H1 (cell line): Measurements from ENCODE around the gene ADAM22. TPM values are rescaled to one million over a fixed set of nuclear protein-coding genes. Genes with fewer than 3 reads are reported as not detected.

Source experiments
- CTCF ChIA-PET: fragments of 300-600 bp; sonication (Branson Sonifier 250); formaldehyde crosslinking; loops from one replicate; lab custom pipeline; 2021; ENCODE audit not compliant: partially characterized antibody; lab: Charles Lee
- POLR2A ChIA-PET: fragments of 300-600 bp; sonication (Branson Sonifier 250); formaldehyde crosslinking; loops from one replicate; lab custom pipeline; 2021; ENCODE audit warnings: inconsistent platforms; ENCODE audit not compliant: partially characterized antibody; lab: Charles Lee
- DNase-seq, 2 experiments: peaks; one replicate each; pipeline versions ENCODE4 v3.0.0 to v3.0.0-alpha.2; 2010 to 2022; ENCODE audit warnings: low spot score in 2 of 2, low read depth in 1 of 2, mixed read lengths in 1 of 2
- FAIRE-seq: peaks from 2 replicates; lab custom pipeline; 2011; peaks lifted over from hg19 to GRCh38; lab: Jason Lieb, UNC
- H2AFZ ChIP-seq: 2 replicates; pipeline ENCODE4 v1.8.1; 2012; ENCODE audit warnings: low read length, inconsistent platforms
- H2AK5ac ChIP-seq: 2 replicates; pipeline ENCODE4 v1.6.1; 2013; ENCODE audit warnings: low read depth, low read length
- H2BK120ac ChIP-seq: replicated peaks from 2 replicates; pipeline ENCODE3; 2013; ENCODE audit warnings: low read depth, low read length, inconsistent platforms
- H2BK12ac ChIP-seq: 2 replicates; pipeline ENCODE4 v1.6.1; 2013; ENCODE audit warnings: low read depth, low read length
- H2BK15ac ChIP-seq: 2 replicates; pipeline ENCODE4 v1.6.1; 2013; ENCODE audit warnings: low read length
- H2BK20ac ChIP-seq: 2 replicates; pipeline ENCODE4 v1.6.1; 2013; ENCODE audit warnings: low read length
- H2BK5ac ChIP-seq: 2 replicates; pipeline ENCODE4 v1.6.1; 2013; ENCODE audit warnings: low read depth, low read length
- H3K14ac ChIP-seq: 2 replicates; pipeline ENCODE4 v1.6.1; 2013; ENCODE audit warnings: inconsistent platforms; ENCODE audit not compliant: insufficient read length
- H3K18ac ChIP-seq: 2 replicates; pipeline ENCODE4 v1.6.1; 2013; ENCODE audit warnings: low read length; ENCODE audit errors: extremely low read depth
- H3K23ac ChIP-seq: 2 replicates; pipeline ENCODE4 v1.6.1; 2013; ENCODE audit warnings: inconsistent platforms; ENCODE audit not compliant: insufficient read length
- H3K23me2 ChIP-seq: 2 replicates; pipeline ENCODE4 v1.6.1; 2013; ENCODE audit warnings: low read depth, low read length
- H3K27ac ChIP-seq: 2 replicates; pipeline ENCODE4 v1.6.1; 2011; ENCODE audit warnings: low read depth, low read length, inconsistent platforms
- H3K27me3 ChIP-seq, 4 experiments: replicated peaks in 1 of 4; 1 replicate in 1 of 4; 2 replicates in 3 of 4; pipeline versions ENCODE4 v1.6.1 to v1.8.1; 2011 to 2013; ENCODE audit warnings: low read length in 3 of 4, mild to moderate bottlenecking in 3 of 4, inconsistent platforms in 2 of 4, mixed read lengths in 2 of 4, moderate library complexity in 1 of 4; ENCODE audit not compliant: control insufficient read depth in 3 of 4, insufficient read depth in 3 of 4; ENCODE audit errors: extremely low read depth in 1 of 4
- H3K36me3 ChIP-seq, 4 experiments: 2 replicates each; pipeline versions ENCODE4 v1.6.1 to v1.8.1; 2011 to 2013; ENCODE audit warnings: mild to moderate bottlenecking in 4 of 4, low read length in 3 of 4, moderate library complexity in 2 of 4, control low read depth in 1 of 4, inconsistent platforms in 1 of 4; ENCODE audit not compliant: insufficient read depth in 4 of 4, control insufficient read depth in 2 of 4
- H3K4ac ChIP-seq: replicated peaks from 2 replicates; pipeline ENCODE3; 2013; ENCODE audit warnings: low read length, low read depth, mixed read lengths, inconsistent platforms; ENCODE audit not compliant: insufficient read length
- H3K4me1 ChIP-seq, 4 experiments: replicated peaks in 1 of 4; 1 replicate in 1 of 4; 2 replicates in 3 of 4; pipeline versions ENCODE4 v1.6.1 to v1.8.1; 2011 to 2013; ENCODE audit warnings: low read length in 3 of 4, inconsistent platforms in 2 of 4, mixed read lengths in 1 of 4; ENCODE audit not compliant: insufficient read depth in 4 of 4, control insufficient read depth in 3 of 4
- H3K4me2 ChIP-seq, 2 experiments: 2 replicates each; pipeline versions ENCODE4 v1.6.1 to v1.8.1; 2011 to 2013; ENCODE audit warnings: low read depth in 2 of 2, low read length in 2 of 2, control low read depth in 1 of 2, inconsistent platforms in 1 of 2, mild to moderate bottlenecking in 1 of 2; ENCODE audit not compliant: insufficient read depth in 1 of 2
- H3K4me3 ChIP-seq, 4 experiments: fragments of 200-600, 300-600 bp in 1 of 4; sonication (generic), shearing (Covaris generic), sonication (Bioruptor Twin) in 1 of 4; 2 replicates each; pipeline versions ENCODE4 v1.5.1 to v1.8.1; 2011 to 2016; ENCODE audit warnings: low read length in 4 of 4, low read depth in 3 of 4, control low read depth in 2 of 4, inconsistent platforms in 2 of 4, mild to moderate bottlenecking in 2 of 4, mixed read lengths in 1 of 4, moderate library complexity in 1 of 4; ENCODE audit not compliant: insufficient read depth in 2 of 4; ENCODE audit errors: extremely low read depth in 1 of 4
- H3K56ac ChIP-seq: replicated peaks from 2 replicates; pipeline ENCODE3; 2013; ENCODE audit warnings: low read depth, mild to moderate bottlenecking, mixed read lengths, low read length, inconsistent platforms; ENCODE audit not compliant: insufficient read length
- H3K79me1 ChIP-seq: 2 replicates; pipeline ENCODE4 v1.6.1; 2013; ENCODE audit warnings: low read depth, low read length, control low read depth
- H3K79me2 ChIP-seq, 2 experiments: 2 replicates each; pipeline versions ENCODE4 v1.6.1 to v1.8.1; 2012 to 2013; ENCODE audit warnings: low read length in 2 of 2, mild to moderate bottlenecking in 2 of 2, inconsistent platforms in 1 of 2; ENCODE audit not compliant: insufficient read depth in 2 of 2, control insufficient read depth in 1 of 2
- H3K9ac ChIP-seq, 4 experiments: replicated peaks in 1 of 4; 1 replicate in 1 of 4; 2 replicates in 3 of 4; pipeline versions ENCODE4 v1.6.1 to v1.8.1; 2011 to 2013; ENCODE audit warnings: low read depth in 3 of 4, low read length in 3 of 4, control low read depth in 2 of 4, mild to moderate bottlenecking in 2 of 4, moderate library complexity in 2 of 4, inconsistent platforms in 1 of 4; ENCODE audit errors: extremely low read depth in 1 of 4
- H3K9me3 ChIP-seq, 2 experiments: 2 replicates each; pipeline versions ENCODE4 v1.6.1 to v1.8.1; 2012 to 2013; ENCODE audit warnings: mild to moderate bottlenecking in 2 of 2, moderate library complexity in 2 of 2, control low read depth in 1 of 2, inconsistent platforms in 1 of 2, low read depth in 1 of 2, low read length in 1 of 2, mixed read lengths in 1 of 2; ENCODE audit not compliant: insufficient read depth in 2 of 2
- H4K20me1 ChIP-seq, 2 experiments: replicated peaks in 1 of 2; 2 replicates each; pipeline versions ENCODE3 to v1.8.1; 2011 to 2013; ENCODE audit warnings: inconsistent platforms in 2 of 2, low read length in 2 of 2, mild to moderate bottlenecking in 1 of 2; ENCODE audit not compliant: insufficient read depth in 2 of 2, control insufficient read depth in 1 of 2
- H4K5ac ChIP-seq: 2 replicates; pipeline ENCODE4 v1.6.1; 2013; ENCODE audit warnings: low read length, low read depth, mixed read lengths, inconsistent platforms; ENCODE audit not compliant: insufficient read length
- H4K8ac ChIP-seq: 2 replicates; pipeline ENCODE4 v1.8.0; 2013; ENCODE audit warnings: mild to moderate bottlenecking, moderate library complexity, low read length, inconsistent platforms; ENCODE audit not compliant: insufficient read depth; ENCODE audit errors: extremely low read depth
- H4K91ac ChIP-seq: replicated peaks from 2 replicates; pipeline ENCODE3; 2013; ENCODE audit warnings: low read length, mixed read lengths, inconsistent platforms; ENCODE audit not compliant: insufficient read length
- BRCA1 ChIP-seq: IDR thresholded peaks from 2 replicates; pipeline ENCODE4 v1.6.1; 2012; ENCODE audit warnings: low read depth, low read length, improper control_type of control experiment
- CTCF ChIP-seq, 3 experiments: IDR thresholded peaks; 1 replicate in 2 of 3; 2 replicates in 1 of 3; pipeline versions ENCODE4 v1.5.1 to v1.6.1; 2011; ENCODE audit warnings: low read length in 3 of 3, mild to moderate bottlenecking in 3 of 3, inconsistent platforms in 2 of 3, low read depth in 1 of 3, moderate library complexity in 1 of 3; ENCODE audit not compliant: insufficient read depth in 1 of 3; ENCODE audit errors: control extremely low read depth in 1 of 3
- EP300 ChIP-seq, 2 experiments: IDR thresholded peaks; 1 replicate in 1 of 2; 2 replicates in 1 of 2; pipeline ENCODE4 v1.6.1; 2011 to 2012; ENCODE audit warnings: low read depth in 2 of 2, low read length in 2 of 2, mild to moderate bottlenecking in 2 of 2, borderline replicate concordance in 1 of 2, inconsistent platforms in 1 of 2, moderate library complexity in 1 of 2
- JUND ChIP-seq: IDR thresholded peaks from 2 replicates; pipeline ENCODE4 v1.6.1; 2011; ENCODE audit warnings: mild to moderate bottlenecking, improper control_type of control experiment, low read length
- POLR2A ChIP-seq, 2 experiments: IDR thresholded peaks; 1 replicate in 1 of 2; 2 replicates in 1 of 2; pipeline ENCODE4 v1.6.1; 2011; ENCODE audit warnings: low read depth in 2 of 2, low read length in 2 of 2, mild to moderate bottlenecking in 2 of 2; ENCODE audit errors: control extremely low read depth in 1 of 2
- SIRT6 ChIP-seq: IDR thresholded peaks from one replicate; pipeline ENCODE4 v1.7.1; 2012; ENCODE audit warnings: low read length, inconsistent platforms
- TEAD4 ChIP-seq: IDR thresholded peaks from 2 replicates; pipeline ENCODE4 v1.6.1; 2012; ENCODE audit warnings: low read depth, low read length, inconsistent platforms, mixed read lengths
- polyA plus RNA-seq, 7 experiments: library from polyadenylated mRNA; depleted of rRNA in 3 of 7; stranded (reverse) in 5 of 7; unstranded in 2 of 7; fragments of >200 nt in 5 of 7; fragments of 200-250 nt in 2 of 7; gene quantifications; 1 replicate in 5 of 7; 2 replicates in 1 of 7; 4 replicates in 1 of 7; pipeline versions ENCODE4 v1.2.1 to v1.2.3, GENCODE V29; 2011 to 2013; ENCODE audit warnings: missing spikeins in 2 of 7, mixed read lengths in 2 of 7
- total RNA-seq: library from RNA; stranded (reverse); fragmentation: NEBNext Ultra II Directional; extraction: Animal tissue kit (Norgen Biotek cat#: 25700); gene quantifications from 2 replicates; pipeline ENCODE4 v1.2.1, GENCODE V29; 2021

ADAM22 gene
- total and polyA plus RNA-seq, 2 of the 8 experiments (the other 6 are each of a cell fraction or from before 2014, with no cell fraction given) = 4.6 to 21.4 TPM

- TF ChIP-seq TEAD4 = no peak
- no peak for TF ChIP-seq POLR2A (IDR thresholded peaks at IDR 0.05; ENCODE audit: control extremely low read depth in 1 of 2, low read depth in 2 of 2, low read length in 2 of 2)
- no peak for TF ChIP-seq SIRT6
- TF ChIP-seq EP300 (IDR thresholded peaks at IDR 0.05; ENCODE audit: borderline replicate concordance in 1 of 2, low read depth in 2 of 2, low read length in 2 of 2) = no peak
- TF ChIP-seq BRCA1 = no peak
- no peak for TF ChIP-seq JUND
- no peak for TF ChIP-seq CTCF (IDR thresholded peaks at IDR 0.05; ENCODE audit: control extremely low read depth in 1 of 3, insufficient read depth in 1 of 3, low read depth in 1 of 3, low read length in 3 of 3)
- Histone ChIP-seq H3K9me3 (no peaks in the 10 kb centered on the region), H3K36me3 (no peaks in the 10 kb centered on the region), H3K4ac (no peak overlapping the region), H4K20me1 (no peaks in the 10 kb centered on the region), H3K4me1 (no peaks in the 10 kb centered on the region), H4K5ac (no peak overlapping the region), H4K8ac (no peak overlapping the region), H3K23me2 (no peaks in the 10 kb centered on the region; the same call in 1 of the 2 replicates), H3K4me3 (no peak overlapping the region), H3K9ac (no peak overlapping the region), H3K79me1 (no peaks in the 10 kb centered on the region), H2BK12ac (no peak overlapping the region), H3K23ac (no peak overlapping the region), H3K56ac (no peak overlapping the region), H2AFZ (no peak overlapping the region), H3K79me2 (no peaks in the 10 kb centered on the region), H3K14ac (no peak overlapping the region), H2BK15ac (no peak overlapping the region), H4K91ac (no peak overlapping the region), H3K27ac (no peak overlapping the region), H2BK5ac (no peak overlapping the region), H3K27me3 (peaks cover 0 to 1% (median 0%) of the 10 kb centered on the region in 4 experiments; a peak in 1 of 7 replicates), H3K18ac (no peak overlapping the region), H3K4me2 (no peak overlapping the region), H2BK20ac (no peak overlapping the region), H2AK5ac (no peak overlapping the region), H2BK120ac (no peak overlapping the region)
- ChIA-PET POLR2A (no interaction called here), CTCF (interaction anchor here (0.9 to 1.9 kb wide), 5 partner anchors 10 to 234 kb away, joined by 3 to 5 read pairs (median 4); no protein-coding TSS in a partner anchor)
- FAIRE-seq = no peak
- DNase-seq = no peak
Observed at GRCh38 chr7:88012086-88012485, 78.0 kb downstream of the ADAM22 start.
